ENCODE data around the gene HOXD13.

HOXD13 gene

GRCh38 chr2:176103742-176104315, 11.3 kb downstream of the HOXD13 start:
- peaks cover 18% of the 10 kb centered on the region for H3K4me1 ChIP-seq (ENCODE audit: insufficient read depth, insufficient read length)
- peaks cover 98% of the 10 kb centered on the region for H3K27me3 ChIP-seq (ENCODE audit: insufficient read depth, insufficient read length)
- TF ChIP-seq SUZ12 (IDR thresholded peaks at IDR 0.05; ENCODE audit: extremely low read depth, insufficient read depth, insufficient read length) (no peak), YY1 (IDR thresholded peaks at IDR 0.05; ENCODE audit: insufficient read depth, insufficient read length) (no peak), ZNF274 (IDR thresholded peaks at IDR 0.05; ENCODE audit: low read depth, low read length) (no peak)
- H3K9me3 ChIP-seq (ENCODE audit: insufficient read depth, low read length), result peaks cover 31% of the 10 kb centered on the region; the same call in 1 of the 2 replicates
- no peaks in the 10 kb centered on the region for H3K36me3 ChIP-seq (ENCODE audit: insufficient read depth, insufficient read length, low read length)
- H3K9ac ChIP-seq (ENCODE audit: insufficient read length, low read depth), result no peak overlapping the region
- no peak for DNase-seq (ENCODE audit: low read depth, low spot score)
- no peak overlapping the region for H3K4me3 ChIP-seq (ENCODE audit: insufficient read length, low read depth)

- H3K27me3 ChIP-seq (ENCODE audit: insufficient read depth, insufficient read length), result peaks cover 98% of the 10 kb centered on the region
Observed at GRCh38 chr2:176104316-176105077, 12.0 kb downstream of the HOXD13 start.

GRCh38 chr2:176105078-176105729, 12.7 kb downstream of the HOXD13 start:
- H3K27me3 ChIP-seq (ENCODE audit: insufficient read depth, insufficient read length), result peaks cover 98% of the 10 kb centered on the region
- TF ChIP-seq ZNF274 (IDR thresholded peaks at IDR 0.05; ENCODE audit: low read depth, low read length) (no peak), SUZ12 (IDR thresholded peaks at IDR 0.05; ENCODE audit: extremely low read depth, insufficient read depth, insufficient read length) (peak; percentile 54), YY1 (IDR thresholded peaks at IDR 0.05; ENCODE audit: insufficient read depth, insufficient read length) (peak; percentile 26)

More at GRCh38 chr2:176104316-176105077, 12.0 kb downstream of the HOXD13 start:
- no peak for DNase-seq (ENCODE audit: low read depth, low spot score)
- Histone ChIP-seq H3K4me1 (ENCODE audit: insufficient read depth, insufficient read length) (peaks cover 16% of the 10 kb centered on the region), H3K9me3 (ENCODE audit: insufficient read depth, low read length) (peaks cover 25% of the 10 kb centered on the region; the same call in 1 of the 2 replicates), H3K9ac (ENCODE audit: insufficient read length, low read depth) (peak overlapping the region; percentile 57), H3K36me3 (ENCODE audit: insufficient read depth, insufficient read length, low read length) (no peaks in the 10 kb centered on the region), H3K4me3 (ENCODE audit: insufficient read length, low read depth) (peak overlapping the region; percentile 41)
- TF ChIP-seq SUZ12 (IDR thresholded peaks at IDR 0.05; ENCODE audit: extremely low read depth, insufficient read depth, insufficient read length), result peak; percentile 41
- TF ChIP-seq YY1 (IDR thresholded peaks at IDR 0.05; ENCODE audit: insufficient read depth, insufficient read length), result no peak
- TF ChIP-seq ZNF274 (IDR thresholded peaks at IDR 0.05; ENCODE audit: low read depth, low read length), result no peak

GRCh38 chr2:176105730-176106580, 13.4 kb downstream of the HOXD13 start:
- H3K4me3 ChIP-seq (ENCODE audit: insufficient read length, low read depth), result peak overlapping the region; percentile 44

More at GRCh38 chr2:176105078-176105729, 12.7 kb downstream of the HOXD13 start:
- Histone ChIP-seq H3K4me3 (ENCODE audit: insufficient read length, low read depth) (peak overlapping the region; percentile 41), H3K9ac (ENCODE audit: insufficient read length, low read depth) (peak overlapping the region; percentile 57), H3K9me3 (ENCODE audit: insufficient read depth, low read length) (peaks cover 17% of the 10 kb centered on the region; the same call in 1 of the 2 replicates), H3K4me1 (ENCODE audit: insufficient read depth, insufficient read length) (peaks cover 16% of the 10 kb centered on the region), H3K36me3 (ENCODE audit: insufficient read depth, insufficient read length, low read length) (no peaks in the 10 kb centered on the region)
- no peak for DNase-seq (ENCODE audit: low read depth, low spot score)

GRCh38 chr2:176106581-176107539, 14.3 kb downstream of the HOXD13 start, which contains the start of gene HOXD11:
HOXD11 (plus strand) TSS chr2:176107280; CDS start chr2:176107356, 76 bp downstream.
- DNase-seq (ENCODE audit: low read depth, low spot score), result no peak

More at GRCh38 chr2:176105730-176106580, 13.4 kb downstream of the HOXD13 start:
- H3K9ac ChIP-seq (ENCODE audit: insufficient read length, low read depth), result no peak overlapping the region
- H3K27me3 ChIP-seq (ENCODE audit: insufficient read depth, insufficient read length), result peaks cover 98% of the 10 kb centered on the region
- no peaks in the 10 kb centered on the region for H3K36me3 ChIP-seq (ENCODE audit: insufficient read depth, insufficient read length, low read length)
- TF ChIP-seq SUZ12 (IDR thresholded peaks at IDR 0.05; ENCODE audit: extremely low read depth, insufficient read depth, insufficient read length), result peak; percentile 1
- no peak for TF ChIP-seq YY1 (IDR thresholded peaks at IDR 0.05; ENCODE audit: insufficient read depth, insufficient read length)
- no peak for DNase-seq (ENCODE audit: low read depth, low spot score)
- H3K4me1 ChIP-seq (ENCODE audit: insufficient read depth, insufficient read length), result peaks cover 16% of the 10 kb centered on the region
- peaks cover 10% of the 10 kb centered on the region; the same call in 1 of the 2 replicates for H3K9me3 ChIP-seq (ENCODE audit: insufficient read depth, low read length)

More at GRCh38 chr2:176106581-176107539, 14.3 kb downstream of the HOXD13 start, which contains the start of gene HOXD11:
- Histone ChIP-seq H3K4me1 (ENCODE audit: insufficient read depth, insufficient read length) (peaks cover 16% of the 10 kb centered on the region), H3K9me3 (ENCODE audit: insufficient read depth, low read length) (0 out of 2 replicates have a peak, but pooled peaks cover under 1% of the 10 kb centered on the region), H3K36me3 (ENCODE audit: insufficient read depth, insufficient read length, low read length) (peaks cover under 1% of the 10 kb centered on the region), H3K4me3 (ENCODE audit: insufficient read length, low read depth) (peak within 1 kb of the TSS; percentile 44), H3K27me3 (ENCODE audit: insufficient read depth, insufficient read length) (peaks cover 98% of the 10 kb centered on the region), H3K9ac (ENCODE audit: insufficient read length, low read depth) (peak within 1 kb of the TSS; percentile 35)
- TF ChIP-seq YY1 (IDR thresholded peaks at IDR 0.05; ENCODE audit: insufficient read depth, insufficient read length) (no peak), SUZ12 (IDR thresholded peaks at IDR 0.05; ENCODE audit: extremely low read depth, insufficient read depth, insufficient read length) (no peak)
